CD4-positive, alpha-beta T cell (primary cell): Measurements from ENCODE around the gene SAMD4A. TPM values are rescaled to one million over a fixed set of nuclear protein-coding genes. Genes with fewer than 3 reads are reported as not detected.

Experiments used
- ATAC-seq: fragments of 200-7000 bp; cut with Tn5 transposase; one replicate; pipeline ENCODE4 v1.10.0; 2022; ENCODE audit warnings: mild to moderate bottlenecking; ENCODE audit not compliant: poor library complexity
- CTCF ChIA-PET: fragments of 350-600 bp; sonication (Branson Sonifier 250); formaldehyde crosslinking; loops from one replicate; lab custom pipeline; 2021; ENCODE audit warnings: antibody characterized with exemption, inconsistent platforms; lab: Charles Lee
- POLR2A ChIA-PET: fragments of 350-600 bp; sonication (Branson Sonifier 250); formaldehyde crosslinking; loops from one replicate; lab custom pipeline; 2021; ENCODE audit warnings: antibody characterized with exemption, inconsistent platforms; lab: Charles Lee
- DNase-seq, 14 experiments: peaks; one replicate each; pipeline ENCODE4 v3.0.0-alpha.2; 2013 to 2020; ENCODE audit warnings: mixed read lengths in 2 of 14
- H3K27ac ChIP-seq, 2 donors: one replicate each; pipeline versions ENCODE4 v1.5.1 to v1.7.0; 2013; ENCODE audit warnings: low read length in 2 of 2, low read depth in 1 of 2, mild to moderate bottlenecking in 1 of 2
- H3K27me3 ChIP-seq, 2 experiments: 1 replicate in 1 of 2; 2 replicates in 1 of 2; pipeline versions ENCODE4 v1.6.1 to v1.7.0; 2013; ENCODE audit warnings: low read length in 2 of 2, control low read depth in 1 of 2, mild to moderate bottlenecking in 1 of 2, moderate library complexity in 1 of 2; ENCODE audit not compliant: insufficient read depth in 2 of 2, control insufficient read depth in 1 of 2
- H3K36me3 ChIP-seq: one replicate; pipeline ENCODE4 v1.6.1; 2013; ENCODE audit warnings: low read length, control low read depth; ENCODE audit not compliant: insufficient read depth
- H3K4me1 ChIP-seq: one replicate; pipeline ENCODE4 v1.6.1; 2013; ENCODE audit warnings: low read length, control low read depth; ENCODE audit not compliant: insufficient read depth
- H3K4me3 ChIP-seq: one replicate; pipeline ENCODE4 v1.5.1; 2013; ENCODE audit warnings: mild to moderate bottlenecking, low read length, moderate library complexity
- H3K9me3 ChIP-seq, 2 experiments: 1 replicate in 1 of 2; 2 replicates in 1 of 2; pipeline versions ENCODE4 v1.6.1 to v1.7.0; 2013; ENCODE audit warnings: low read length in 2 of 2, mild to moderate bottlenecking in 2 of 2, control low read depth in 1 of 2, moderate library complexity in 1 of 2; ENCODE audit not compliant: control insufficient read depth in 1 of 2, insufficient read depth in 1 of 2
- H3K27ac Mint-ChIP-seq: one replicate; pipeline ENCODE4 v1.8.0; 2020; ENCODE audit warnings: mixed read lengths
- H3K27me3 Mint-ChIP-seq: one replicate; pipeline ENCODE4 v1.8.0; 2021; ENCODE audit warnings: mixed read lengths
- H3K36me3 Mint-ChIP-seq: one replicate; pipeline ENCODE4 v1.8.0; 2021; ENCODE audit warnings: low read depth, mixed read lengths
- H3K4me1 Mint-ChIP-seq: one replicate; pipeline ENCODE4 v1.8.0; 2021; ENCODE audit warnings: low read depth, mixed read lengths
- H3K4me3 Mint-ChIP-seq: one replicate; pipeline ENCODE4 v1.8.0; 2020; ENCODE audit warnings: mild to moderate bottlenecking, mixed read lengths
- H3K9me3 Mint-ChIP-seq: one replicate; pipeline ENCODE4 v1.8.0; 2020; ENCODE audit warnings: mixed read lengths
- CTCF ChIP-seq: fragments of 200-600 bp; IDR thresholded peaks from one replicate; pipeline ENCODE4 v1.8.0; 2022; ENCODE audit warnings: antibody characterized with exemption, mild to moderate bottlenecking
- intact Hi-C, 2 experiments: fragments of 100-400 bp; cut with DNase I in 1 of 2; cut with micrococcal nuclease in 1 of 2; formaldehyde crosslinking; loops; one replicate each; pipeline versions ENCODE4 v1.15.1 to v1.9.0; 2023 to 2025; cut with DNase I, micrococcal nuclease
- total RNA-seq, 174 experiments: library from RNA in 2 of 174; stranded (reverse) in 2 of 174; gene quantifications; one replicate each; pipeline ENCODE4 v1.2.3 and lab custom pipeline; 2021 to 2026

SAMD4A gene
- total RNA-seq, 2 experiments from 2014 or later, result 1.9 to 2.3 TPM

- H3K9me3 ChIP-seq, result no peaks in the 10 kb centered on the region
- no peak overlapping the region for H3K27ac Mint-ChIP-seq
- H3K27ac ChIP-seq, result no peak overlapping the region
- ChIA-PET POLR2A (no interaction called here), CTCF (no interaction called here)
- intact Hi-C loops, result no loop called here
- H3K27me3 ChIP-seq, result no peaks in the 10 kb centered on the region
- no peak overlapping the region for H3K4me3 Mint-ChIP-seq
- no peaks in the 10 kb centered on the region for H3K36me3 ChIP-seq
- no peaks in the 10 kb centered on the region for H3K9me3 Mint-ChIP-seq
- H3K4me1 ChIP-seq, result no peaks in the 10 kb centered on the region
- no peak for TF ChIP-seq CTCF
- ATAC-seq, result no peak
- no peak overlapping the region for H3K4me3 ChIP-seq
- H3K4me1 Mint-ChIP-seq, result no peaks in the 10 kb centered on the region
- H3K36me3 Mint-ChIP-seq, result no peaks in the 10 kb centered on the region
- peaks cover 11% of the 10 kb centered on the region for H3K27me3 Mint-ChIP-seq
- DNase-seq, result no peak
Observed at GRCh38 chr14:54815515-54815914, 248.6 kb downstream of the SAMD4A start.

GRCh38 chr14:54816450-54816849 lies 249.5 kb downstream of the SAMD4A start:
- no peaks in the 10 kb centered on the region for H3K9me3 Mint-ChIP-seq
- Histone ChIP-seq H3K27me3 (no peaks in the 10 kb centered on the region), H3K4me1 (no peaks in the 10 kb centered on the region), H3K27ac (no peak overlapping the region), H3K4me3 (no peak overlapping the region), H3K9me3 (no peaks in the 10 kb centered on the region), H3K36me3 (no peaks in the 10 kb centered on the region)
- DNase-seq, result no peak
- ChIA-PET CTCF (no interaction called here), POLR2A (no interaction called here)
- no peaks in the 10 kb centered on the region for H3K36me3 Mint-ChIP-seq
- no peak overlapping the region for H3K4me3 Mint-ChIP-seq
- no peak for TF ChIP-seq CTCF
- H3K27ac Mint-ChIP-seq, result no peak overlapping the region
- H3K27me3 Mint-ChIP-seq, result peaks cover 11% of the 10 kb centered on the region
- intact Hi-C loops, result no loop called here
- ATAC-seq, result no peak
- no peaks in the 10 kb centered on the region for H3K4me1 Mint-ChIP-seq

- intact Hi-C loops, result no loop called here
- Mint-ChIP-seq H3K4me3 (no peak overlapping the region), H3K9me3 (peaks cover 2% of the 10 kb centered on the region), H3K36me3 (no peaks in the 10 kb centered on the region), H3K27me3 (peaks cover 11% of the 10 kb centered on the region), H3K27ac (no peak overlapping the region), H3K4me1 (no peaks in the 10 kb centered on the region)
- no peak for DNase-seq
- no peak overlapping the region for H3K27ac ChIP-seq
- H3K4me3 ChIP-seq, result no peak overlapping the region
- no peaks in the 10 kb centered on the region for H3K36me3 ChIP-seq
- H3K9me3 ChIP-seq, result no peaks in the 10 kb centered on the region
- no peak for ATAC-seq
- H3K4me1 ChIP-seq, result no peaks in the 10 kb centered on the region
- no peak for TF ChIP-seq CTCF
- ChIA-PET CTCF (no interaction called here), POLR2A (interaction anchor here (1.6 kb wide), 1 partner anchor 10 kb away, joined by 3 read pairs; no protein-coding TSS in a partner anchor)
- no peaks in the 10 kb centered on the region for H3K27me3 ChIP-seq
Observed at GRCh38 chr14:54817506-54817905, 250.6 kb downstream of the SAMD4A start.
